GM19372 (cell line): ENCODE data around the gene TOMM70.

Experiments used
- ATAC-seq: cut with Tn5 transposase; IDR thresholded peaks from one replicate; pipeline ENCODE4 v1.9.1; 2021; ENCODE audit warnings: mild to moderate bottlenecking, low read depth, moderate library complexity; ENCODE audit not compliant: unreplicated experiment

TOMM70 gene

DNA sequence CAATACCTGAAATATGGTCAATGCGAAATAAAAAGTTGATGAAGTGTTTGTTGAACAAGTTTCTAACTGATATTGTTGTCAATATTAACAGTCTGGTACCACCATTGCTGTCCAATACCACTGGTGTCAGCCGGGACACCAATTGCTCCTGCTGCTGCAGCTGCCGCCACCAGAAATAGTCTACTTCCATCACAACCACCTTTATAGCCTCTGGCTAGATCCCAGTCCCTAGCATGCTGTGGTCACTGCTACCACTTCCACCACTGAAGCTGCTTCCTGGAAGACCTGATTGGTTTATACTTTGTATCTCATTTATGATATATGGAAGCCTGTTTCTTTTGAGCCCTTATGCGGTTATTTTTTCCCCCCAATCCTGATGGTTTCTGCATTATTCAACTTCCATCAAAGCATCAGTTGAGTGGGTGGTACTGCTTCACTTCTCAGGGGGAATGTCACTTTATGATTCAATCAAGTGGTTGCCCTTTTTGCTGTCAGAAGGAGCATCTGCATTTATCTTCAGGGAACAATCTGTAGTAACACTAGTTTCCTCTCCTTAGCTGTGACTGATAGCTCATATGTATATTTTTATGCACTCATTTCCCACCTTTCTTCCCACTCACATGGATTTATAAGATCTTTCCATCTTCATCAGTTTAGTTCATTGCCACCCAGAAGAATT, 12.2 kb upstream of the TOMM70 start:
- no peak for ATAC-seq

GRCh38 chr3:100411091-100411982, 10.4 kb upstream of the TOMM70 start:
- no peak for ATAC-seq

- no peak for ATAC-seq
Observed at GRCh38 chr3:100407977-100408532, 7.2 kb upstream of the TOMM70 start.

DNA sequence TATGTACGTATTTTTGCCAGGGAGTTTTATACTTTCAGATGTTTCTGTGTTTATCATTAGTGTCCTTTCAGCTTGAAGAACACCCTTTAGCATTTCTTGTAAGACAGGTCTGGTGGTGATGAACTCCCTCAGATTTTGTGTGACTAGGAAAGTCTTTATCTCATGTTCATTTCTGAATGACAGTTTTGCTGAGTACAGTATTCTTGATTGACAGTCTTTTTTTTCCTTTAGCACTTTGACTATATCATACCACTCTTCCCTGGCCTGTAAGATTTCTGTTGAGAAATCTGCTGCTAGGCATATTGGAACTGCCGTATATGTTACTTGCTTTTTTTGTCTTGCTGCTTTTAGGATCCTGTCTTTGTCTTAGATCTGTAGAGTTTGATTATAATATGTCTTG, 6.3 kb upstream of the TOMM70 start:
- ATAC-seq, result no peak

- no peak for ATAC-seq
Observed at GRCh38 chr3:100404250-100404548, 3.3 kb upstream of the TOMM70 start.

GRCh38 chr3:100403362-100404249, 2.7 kb upstream of the TOMM70 start:
- no peak for ATAC-seq

DNA sequence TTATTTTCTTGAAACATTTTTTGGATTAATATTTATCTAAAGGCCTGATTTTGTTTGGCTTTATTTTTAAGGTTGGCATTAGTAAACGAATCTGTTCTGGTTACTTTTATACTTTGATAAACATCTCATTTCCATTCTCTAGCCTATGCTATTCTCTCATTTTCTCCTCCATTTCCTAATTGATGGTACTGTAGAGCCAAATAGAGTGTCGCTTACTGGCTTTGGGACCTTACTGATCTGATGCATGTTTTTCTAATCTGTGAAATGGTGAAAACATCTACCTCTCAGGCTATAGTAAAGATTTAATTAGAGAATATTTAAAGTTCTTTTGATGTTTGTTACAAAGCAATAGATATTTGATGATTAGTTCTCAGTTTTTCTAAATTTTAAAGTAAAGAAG, 2.0 kb upstream of the TOMM70 start:
- no peak for ATAC-seq

DNA sequence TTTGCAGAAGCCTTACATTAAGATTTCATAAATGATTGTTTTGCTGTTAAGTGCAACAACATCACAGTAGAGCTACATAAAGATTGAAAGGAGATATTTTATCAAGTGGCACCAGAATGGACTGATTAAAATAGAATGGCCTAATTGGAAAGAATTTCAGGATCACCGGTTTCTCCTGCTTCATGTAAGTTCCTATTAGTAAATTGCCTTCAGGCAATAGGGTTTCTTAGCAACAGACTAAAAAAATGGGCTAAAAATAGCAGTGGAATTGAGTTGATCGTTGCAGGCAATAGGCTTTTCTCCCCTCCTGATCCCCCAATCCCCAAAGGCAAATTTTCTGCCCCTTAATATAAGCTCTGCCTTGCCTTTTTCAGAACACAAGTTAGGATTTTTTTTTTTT, 1.4 kb upstream of the TOMM70 start:
- ATAC-seq, result no peak

DNA sequence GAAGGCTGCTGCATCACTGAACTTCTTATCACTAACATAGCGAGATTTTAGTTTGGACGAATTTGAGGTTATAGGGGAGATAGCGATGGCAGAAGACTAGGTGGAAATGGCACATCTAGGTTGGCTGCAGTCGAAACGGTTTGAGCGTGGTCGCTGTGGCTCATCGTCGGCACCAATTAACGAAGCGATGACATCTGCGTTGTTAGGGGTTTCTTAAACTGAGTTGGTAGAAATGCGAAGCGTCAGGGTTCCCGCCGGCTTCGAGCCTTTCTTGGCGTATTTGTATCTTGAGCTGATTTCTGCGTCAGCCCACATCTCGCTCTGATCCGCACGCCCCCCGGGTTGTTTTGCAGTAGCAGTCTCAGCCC, 769 bp upstream of the TOMM70 start:
- ATAC-seq, result peak; percentile 11

DNA sequence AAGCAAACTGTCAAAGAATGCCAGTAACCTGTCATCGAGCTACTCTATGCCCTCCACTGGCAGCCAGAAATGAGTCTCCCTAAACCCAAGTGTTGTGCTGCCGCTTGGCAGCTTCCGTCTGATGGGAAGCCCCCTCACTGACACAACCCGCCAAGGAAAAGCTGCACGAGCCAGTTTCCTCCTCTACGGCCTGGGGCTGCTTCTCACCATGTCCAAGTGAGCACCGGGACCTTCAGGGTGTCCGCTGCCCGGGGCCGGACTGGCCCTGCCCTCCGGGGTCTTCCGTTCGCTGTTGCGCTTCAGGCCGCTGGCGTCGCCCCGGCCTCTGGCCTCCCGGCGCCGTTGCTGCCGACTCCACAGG, 490 bp downstream of the TOMM70 start:
- peak; percentile 5 for ATAC-seq

DNA sequence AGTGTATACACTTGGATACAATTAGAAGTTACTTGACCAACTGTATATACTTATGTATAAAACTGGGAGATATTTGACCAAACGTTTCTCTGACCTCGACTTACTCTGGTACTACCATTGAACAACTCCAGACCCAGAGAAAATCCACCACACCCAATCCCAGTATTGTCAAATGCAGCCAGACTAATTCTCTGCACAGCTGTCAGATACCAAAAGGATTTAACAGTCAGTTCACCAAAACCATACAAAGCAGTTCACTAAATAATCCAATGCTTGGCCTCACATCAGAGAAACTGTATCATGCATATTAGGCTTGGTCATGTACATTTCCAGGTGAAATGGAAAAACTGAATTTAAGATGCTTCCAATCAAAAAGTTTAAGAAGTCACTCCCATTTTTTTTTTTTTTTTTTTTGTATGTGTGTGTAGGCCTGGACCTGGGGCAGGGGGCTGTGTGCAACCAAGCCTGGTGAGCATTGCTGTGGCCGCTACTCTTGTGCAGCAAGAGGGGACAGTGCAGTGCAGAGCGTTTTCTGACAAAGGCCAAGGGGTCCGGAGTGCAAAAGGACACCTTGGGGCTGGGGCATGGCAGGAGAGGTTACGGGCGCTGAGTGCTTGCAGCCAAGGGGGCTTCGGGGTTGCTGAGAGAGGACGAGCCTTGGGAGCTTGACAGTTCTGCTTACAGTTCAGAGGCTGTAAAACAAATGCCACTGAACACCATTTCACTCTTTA, 1.4 kb downstream of the TOMM70 start:
- no peak for ATAC-seq

DNA sequence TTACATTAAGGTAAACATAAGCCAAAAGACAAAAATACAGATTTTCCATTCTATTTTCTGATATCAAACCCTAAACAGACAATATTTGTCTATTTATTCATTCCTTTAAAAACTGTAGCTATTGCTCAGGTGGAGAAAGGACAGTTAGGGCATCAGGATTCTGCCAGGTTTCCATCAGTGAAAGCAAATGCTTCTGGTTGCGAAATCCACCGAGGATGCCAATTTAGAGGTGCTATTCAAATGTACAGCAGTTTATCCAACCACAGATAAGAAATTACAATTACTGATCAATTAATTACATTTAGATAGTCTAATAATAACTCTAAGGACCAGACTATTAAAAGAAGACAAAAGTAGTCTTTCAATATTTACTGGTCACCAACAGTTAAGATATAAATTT, 3.9 kb downstream of the TOMM70 start:
- ATAC-seq, result no peak

GRCh38 chr3:100395679-100396431, 5.0 kb downstream of the TOMM70 start:
- no peak for ATAC-seq

DNA sequence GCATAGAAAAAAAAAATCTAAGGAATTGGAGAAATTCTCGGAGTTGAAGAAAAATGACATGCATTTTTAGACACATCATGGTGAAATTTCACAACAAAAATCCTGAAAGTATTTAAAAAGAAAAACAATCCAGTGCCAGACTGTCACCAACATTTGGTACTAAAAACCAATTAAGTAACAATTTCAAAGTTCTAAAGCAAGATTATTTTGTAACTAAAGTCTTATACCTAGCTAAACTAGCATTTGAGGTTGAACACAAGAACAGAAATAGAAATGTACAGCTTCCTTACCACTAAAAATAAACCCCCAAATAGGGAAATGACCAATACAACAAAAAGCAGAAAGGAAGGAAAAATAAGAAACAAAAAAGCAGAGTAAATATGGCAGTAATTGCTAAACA, 11.9 kb downstream of the TOMM70 start:
- no peak for ATAC-seq

DNA sequence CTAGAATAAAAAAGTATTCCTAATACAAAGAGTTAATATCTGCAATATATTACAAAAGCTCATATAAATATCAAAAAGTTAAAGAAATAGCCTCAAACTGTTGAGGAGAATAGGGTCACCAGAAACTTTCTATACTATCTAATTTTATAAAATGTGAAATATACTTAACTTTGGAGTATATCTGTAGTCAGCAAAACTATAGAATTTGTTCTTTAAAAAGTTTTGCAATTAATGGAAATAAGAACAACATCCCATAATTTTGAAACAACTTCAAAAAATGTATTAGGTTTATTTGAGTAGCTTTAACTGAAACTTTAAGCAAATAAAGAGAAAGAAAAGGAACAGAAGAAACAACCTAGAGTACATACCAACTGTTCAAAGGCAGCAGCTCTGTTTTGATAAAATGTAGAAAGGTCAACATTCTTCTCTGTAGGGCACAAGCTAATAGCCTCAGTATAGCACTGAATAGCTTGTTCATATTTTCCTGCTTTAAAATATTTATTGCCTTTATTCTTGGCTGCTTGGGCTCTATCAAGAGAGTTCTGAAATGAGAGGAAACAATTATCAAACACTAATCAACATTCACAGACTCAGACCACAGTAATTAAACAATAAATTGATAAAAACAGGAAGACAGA, 14.3 kb downstream of the TOMM70 start:
- no peak for ATAC-seq

GRCh38 chr3:100384733-100385525, 16.0 kb downstream of the TOMM70 start:
- no peak for ATAC-seq

DNA sequence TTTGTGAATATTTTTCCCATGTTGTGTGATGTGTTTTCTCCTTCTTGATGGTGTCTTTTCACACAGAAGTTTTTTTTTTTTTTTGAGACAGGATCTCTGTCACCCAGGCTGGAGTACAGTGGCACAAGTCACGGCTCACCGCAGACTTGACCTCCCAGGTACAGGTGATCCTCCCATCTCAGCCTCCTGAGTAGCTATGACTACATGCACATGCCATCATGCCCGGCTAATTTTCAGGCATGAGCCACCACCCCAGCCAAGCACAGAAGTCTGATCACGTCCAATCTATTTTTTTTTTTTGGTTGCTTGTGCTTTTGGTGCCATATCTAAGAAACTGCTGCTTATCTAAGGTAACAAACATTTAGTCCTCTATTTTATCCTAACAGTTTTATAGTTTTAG, 24.6 kb downstream of the TOMM70 start:
- no peak for ATAC-seq

DNA sequence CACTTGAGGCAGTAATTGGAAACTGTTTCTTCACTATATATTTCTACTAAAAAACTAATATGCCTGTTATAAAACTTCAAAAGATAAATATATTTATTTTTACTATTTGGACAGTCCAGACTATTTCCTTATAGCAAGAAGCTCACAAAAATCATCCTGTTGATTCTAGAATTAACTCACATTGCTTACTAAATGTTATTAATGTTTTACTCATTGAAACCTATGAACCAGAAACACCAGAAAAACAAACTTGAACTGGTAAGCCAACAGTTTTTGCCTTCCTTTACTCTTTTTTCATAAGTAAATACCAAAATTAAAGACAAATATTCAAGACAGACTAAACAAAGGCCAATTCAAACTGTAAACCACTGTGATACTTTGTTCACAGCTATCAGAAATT, 26.4 kb downstream of the TOMM70 start:
- ATAC-seq, result no peak
